HepG2 (cell line): Measurements from ENCODE around the gene NRN1L. TPM values are rescaled to one million over a fixed set of nuclear protein-coding genes. Genes with fewer than 3 reads are reported as not detected.

Source experiments
- GTF2F1 ChIP-seq: fragments of 150-350 bp; IDR thresholded peaks from 2 replicates; pipeline ENCODE4 v1.6.1; 2014; ENCODE audit warnings: low read length
- NR2F2 ChIP-seq: IDR thresholded peaks from 2 replicates; pipeline ENCODE4 v1.6.1; 2012; ENCODE audit warnings: low read depth, inconsistent platforms, borderline replicate concordance
- SIN3A ChIP-seq: IDR thresholded peaks from 2 replicates; pipeline ENCODE4 v1.6.1; 2011; ENCODE audit warnings: low read depth, mild to moderate bottlenecking, control low read depth, low read length, borderline replicate concordance
- SKI ChIP-seq: fragments of 450-650 bp; IDR thresholded peaks from one replicate; pipeline ENCODE4 v1.6.1; 2018; ENCODE audit warnings: mild to moderate bottlenecking; ENCODE audit not compliant: partially characterized antibody
- SMAD1 ChIP-seq: sonication (generic); formaldehyde crosslinking; IDR thresholded peaks from 2 replicates; pipeline ENCODE4 v1.4.0; 2020; ENCODE audit warnings: missing genetic modification reagents, low read depth, mild to moderate bottlenecking, borderline replicate concordance
- SP2 ChIP-seq: sonication (generic); formaldehyde crosslinking; IDR thresholded peaks from 2 replicates; pipeline ENCODE4 v1.5.1; 2020; ENCODE audit warnings: mild to moderate bottlenecking, missing genetic modification reagents
- TCF7 ChIP-seq: sonication (generic); IDR thresholded peaks from 2 replicates; pipeline ENCODE4 v1.6.1; 2016; ENCODE audit warnings: antibody characterized with exemption, low read depth
- THAP11 ChIP-seq: IDR thresholded peaks from 2 replicates; pipeline ENCODE4 v1.6.1; 2016; ENCODE audit warnings: missing biosample characterization, missing genetic modification reagents
- ZMYM3 ChIP-seq: sonication (generic); formaldehyde crosslinking; IDR thresholded peaks from 2 replicates; pipeline ENCODE4 v1.5.1; 2020; ENCODE audit warnings: mild to moderate bottlenecking, missing genetic modification reagents
- ZNF33B ChIP-seq: sonication (generic); formaldehyde crosslinking; IDR thresholded peaks from 2 replicates; pipeline ENCODE4 v1.5.1; 2020; ENCODE audit warnings: mild to moderate bottlenecking, missing genetic modification reagents
- ZNF407 ChIP-seq: sonication (generic); formaldehyde crosslinking; IDR thresholded peaks from one replicate; pipeline ENCODE4 v1.5.1; 2020; ENCODE audit warnings: mild to moderate bottlenecking, missing genetic modification reagents; ENCODE audit errors: not compliant biosample characterization
- ZNF678 ChIP-seq: sonication (generic); formaldehyde crosslinking; IDR thresholded peaks from 2 replicates; pipeline ENCODE4 v1.4.0; 2020; ENCODE audit warnings: mild to moderate bottlenecking, missing genetic modification reagents
- ZNF766 ChIP-seq: sonication (generic); formaldehyde crosslinking; IDR thresholded peaks from 2 replicates; pipeline ENCODE4 v1.5.0; 2020; ENCODE audit warnings: missing genetic modification reagents, borderline replicate concordance
- polyA plus RNA-seq, 8 experiments: library from polyadenylated mRNA; depleted of rRNA in 3 of 8; stranded (reverse) in 7 of 8; unstranded in 1 of 8; fragments of >200 nt; fragmentation: Illumina TruSeq in 4 of 8; extraction: Trizol in 4 of 8; gene quantifications; 2 replicates each; pipeline versions ENCODE4 v1.2.1 to v1.2.3, GENCODE V29; 2011 to 2016; ENCODE audit warnings: low read depth in 4 of 8, missing spikeins in 1 of 8, mixed read lengths in 1 of 8; ENCODE audit not compliant: insufficient read depth in 1 of 8
- total RNA-seq, 5 experiments: library from RNA; depleted of rRNA; stranded (reverse); fragments of >200 nt; fragmentation: Illumina TruSeq; extraction: Trizol; gene quantifications; 2 replicates each; pipeline ENCODE4 v1.2.3, GENCODE V29; 2016; ENCODE audit warnings: low read depth in 1 of 5
- TF ChIP-seq, protein P1 (sequence below): sonication (generic); formaldehyde crosslinking; IDR thresholded peaks from 2 replicates; pipeline ENCODE4 v1.5.0; 2020; ENCODE audit warnings: missing genetic modification reagents
- TF ChIP-seq, protein P2 (sequence below): sonication (generic); formaldehyde crosslinking; IDR thresholded peaks from 2 replicates; pipeline ENCODE4 v1.4.0; 2020; ENCODE audit warnings: missing genetic modification reagents, borderline replicate concordance
- TF ChIP-seq, protein P3 (sequence below): sonication (generic); formaldehyde crosslinking; IDR thresholded peaks from 2 replicates; pipeline ENCODE4 v1.4.0; 2020; ENCODE audit warnings: mild to moderate bottlenecking, missing genetic modification reagents

The NRN1L gene
- total and polyA plus RNA-seq, 2 of the 13 experiments (the other 11 are each of a cell fraction or from before 2014, with no cell fraction given) = 0.53 to 1.2 TPM

GRCh38 chr16:67841816-67842508 is 42.7 kb upstream of the NRN1L start, which contains the start of gene THAP11 (continued):
- TF ChIP-seq, protein P1, sequence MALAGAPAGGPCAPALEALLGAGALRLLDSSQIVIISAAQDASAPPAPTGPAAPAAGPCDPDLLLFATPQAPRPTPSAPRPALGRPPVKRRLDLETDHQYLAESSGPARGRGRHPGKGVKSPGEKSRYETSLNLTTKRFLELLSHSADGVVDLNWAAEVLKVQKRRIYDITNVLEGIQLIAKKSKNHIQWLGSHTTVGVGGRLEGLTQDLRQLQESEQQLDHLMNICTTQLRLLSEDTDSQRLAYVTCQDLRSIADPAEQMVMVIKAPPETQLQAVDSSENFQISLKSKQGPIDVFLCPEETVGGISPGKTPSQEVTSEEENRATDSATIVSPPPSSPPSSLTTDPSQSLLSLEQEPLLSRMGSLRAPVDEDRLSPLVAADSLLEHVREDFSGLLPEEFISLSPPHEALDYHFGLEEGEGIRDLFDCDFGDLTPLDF (CRISPR knock-in tag) = peak; percentile 92
- peak; percentile 74 for TF ChIP-seq SP2 (CRISPR knock-in tag)
- TF ChIP-seq TCF7 = no peak
- no peak for TF ChIP-seq GTF2F1
- peak; percentile 85 for TF ChIP-seq ZNF407
- TF ChIP-seq SIN3A = peak; percentile 84; the same call in 1 of the 2 replicates
- TF ChIP-seq, protein P2, sequence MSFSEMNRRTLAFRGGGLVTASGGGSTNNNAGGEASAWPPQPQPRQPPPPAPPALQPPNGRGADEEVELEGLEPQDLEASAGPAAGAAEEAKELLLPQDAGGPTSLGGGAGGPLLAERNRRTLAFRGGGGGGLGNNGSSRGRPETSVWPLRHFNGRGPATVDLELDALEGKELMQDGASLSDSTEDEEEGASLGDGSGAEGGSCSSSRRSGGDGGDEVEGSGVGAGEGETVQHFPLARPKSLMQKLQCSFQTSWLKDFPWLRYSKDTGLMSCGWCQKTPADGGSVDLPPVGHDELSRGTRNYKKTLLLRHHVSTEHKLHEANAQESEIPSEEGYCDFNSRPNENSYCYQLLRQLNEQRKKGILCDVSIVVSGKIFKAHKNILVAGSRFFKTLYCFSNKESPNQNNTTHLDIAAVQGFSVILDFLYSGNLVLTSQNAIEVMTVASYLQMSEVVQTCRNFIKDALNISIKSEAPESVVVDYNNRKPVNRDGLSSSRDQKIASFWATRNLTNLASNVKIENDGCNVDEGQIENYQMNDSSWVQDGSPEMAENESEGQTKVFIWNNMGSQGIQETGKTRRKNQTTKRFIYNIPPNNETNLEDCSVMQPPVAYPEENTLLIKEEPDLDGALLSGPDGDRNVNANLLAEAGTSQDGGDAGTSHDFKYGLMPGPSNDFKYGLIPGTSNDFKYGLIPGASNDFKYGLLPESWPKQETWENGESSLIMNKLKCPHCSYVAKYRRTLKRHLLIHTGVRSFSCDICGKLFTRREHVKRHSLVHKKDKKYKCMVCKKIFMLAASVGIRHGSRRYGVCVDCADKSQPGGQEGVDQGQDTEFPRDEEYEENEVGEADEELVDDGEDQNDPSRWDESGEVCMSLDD (CRISPR knock-in tag) = no peak
- peak; percentile 36; the same call in 1 of the 2 replicates for TF ChIP-seq SMAD1
- TF ChIP-seq ZMYM3 (CRISPR knock-in tag) = no peak
- peak; percentile 97 for TF ChIP-seq THAP11 (CRISPR knock-in tag)
- no peak for TF ChIP-seq ZNF766
- TF ChIP-seq NR2F2 = no peak
- TF ChIP-seq SKI = peak; percentile 47
- no peak; the same call in 1 of the 2 replicates for TF ChIP-seq ZNF33B (CRISPR knock-in tag)
- TF ChIP-seq, protein P3, sequence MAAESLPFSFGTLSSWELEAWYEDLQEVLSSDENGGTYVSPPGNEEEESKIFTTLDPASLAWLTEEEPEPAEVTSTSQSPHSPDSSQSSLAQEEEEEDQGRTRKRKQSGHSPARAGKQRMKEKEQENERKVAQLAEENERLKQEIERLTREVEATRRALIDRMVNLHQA (CRISPR knock-in tag) = no peak
- no peak for TF ChIP-seq ZNF678 (CRISPR knock-in tag)
